NB4 (cell line): ENCODE measurements around the gene CYSRT1.

Experiments
- DNase-seq: peaks from one replicate; pipeline ENCODE4 v3.0.0; 2010; ENCODE audit warnings: low read depth
- H3K4me3 ChIP-seq: one replicate; pipeline ENCODE4 v1.5.1; 2011; ENCODE audit warnings: mild to moderate bottlenecking, low read depth, low read length, moderate library complexity
- MYC ChIP-seq: IDR thresholded peaks from 2 replicates; pipeline ENCODE4 v1.6.1; 2011; ENCODE audit warnings: low read depth, low read length
- POLR2A ChIP-seq: IDR thresholded peaks from 2 replicates; pipeline ENCODE4 v1.6.1; 2011; ENCODE audit warnings: mild to moderate bottlenecking; ENCODE audit not compliant: insufficient read length; ENCODE audit errors: extremely low read depth
- TF ChIP-seq, protein P1 (sequence below): IDR thresholded peaks from 2 replicates; pipeline ENCODE4 v1.6.1; 2011; ENCODE audit warnings: low read depth, low read length
- TF ChIP-seq, protein P2 (sequence below): IDR thresholded peaks from one replicate; pipeline ENCODE4 v1.5.1; 2012; ENCODE audit warnings: low read depth, low read length

The CYSRT1 gene

DNA sequence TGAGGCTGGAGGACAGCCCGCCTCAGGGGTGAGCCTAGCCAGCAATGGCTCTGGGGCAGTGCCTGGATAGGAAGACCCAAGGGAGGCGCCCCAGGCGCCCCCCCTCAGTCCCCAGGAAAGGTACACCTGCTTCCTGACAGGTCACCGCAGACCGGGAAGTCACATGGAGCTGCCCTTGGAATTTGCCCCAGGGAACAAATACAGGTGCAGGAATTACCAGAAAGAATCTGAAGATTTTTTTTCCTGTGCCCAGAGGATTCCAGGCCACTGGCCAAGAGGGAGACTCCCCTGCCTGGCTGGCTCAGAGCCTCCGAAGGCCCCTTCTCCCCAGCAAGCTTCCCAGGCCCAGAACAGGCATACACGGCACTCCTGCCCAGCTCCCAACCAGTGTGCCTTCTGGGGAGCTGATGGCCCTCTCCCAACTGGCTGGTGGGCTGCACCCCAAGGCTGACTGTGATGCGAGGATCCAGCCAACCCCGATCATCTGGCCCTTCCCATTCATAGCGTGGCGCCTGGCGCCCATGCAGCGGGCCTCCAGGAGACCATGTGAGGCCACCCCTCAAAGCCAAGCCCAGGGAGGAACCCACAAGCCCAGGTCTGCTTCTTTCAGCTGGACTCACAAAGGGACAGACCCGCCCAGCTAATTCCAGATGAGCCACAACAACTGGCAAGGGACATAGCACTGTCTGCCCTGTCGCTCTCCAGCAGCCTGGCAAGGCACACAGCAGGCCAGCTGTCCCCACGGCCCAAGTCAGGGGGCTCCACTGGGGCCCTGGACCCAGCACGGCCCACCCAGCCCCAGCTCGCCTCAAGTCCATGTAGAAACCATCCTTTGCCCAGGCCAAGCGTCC is 26.7 kb upstream of the CYSRT1 start:
- no peak overlapping the region for H3K4me3 ChIP-seq
- no peak for DNase-seq

DNA sequence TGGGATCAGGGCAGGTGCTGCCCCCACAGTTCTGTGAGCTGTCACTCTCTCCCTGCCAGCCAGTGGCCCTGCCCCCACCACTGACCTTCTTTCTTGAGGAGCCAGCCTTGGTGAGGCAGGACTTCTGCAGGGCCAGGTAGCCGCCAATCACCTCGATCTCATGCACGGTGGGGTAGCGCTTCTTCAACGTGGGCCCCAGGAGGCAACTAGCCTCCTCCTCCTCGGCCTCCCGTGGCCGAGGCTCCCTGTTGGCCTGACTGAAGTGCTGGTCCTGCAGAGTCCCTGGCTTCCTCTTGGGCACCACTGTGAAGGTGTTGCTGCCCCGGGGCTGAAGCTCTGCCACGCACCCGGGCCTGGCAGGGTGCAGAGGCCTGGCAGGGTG is 26.1 kb upstream of the CYSRT1 start:
- no peak overlapping the region for H3K4me3 ChIP-seq
- no peak for DNase-seq
- TF ChIP-seq, protein P1, sequence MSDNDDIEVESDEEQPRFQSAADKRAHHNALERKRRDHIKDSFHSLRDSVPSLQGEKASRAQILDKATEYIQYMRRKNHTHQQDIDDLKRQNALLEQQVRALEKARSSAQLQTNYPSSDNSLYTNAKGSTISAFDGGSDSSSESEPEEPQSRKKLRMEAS = no peak
- TF ChIP-seq MYC (no peak), POLR2A (no peak)
- TF ChIP-seq, protein P2, sequence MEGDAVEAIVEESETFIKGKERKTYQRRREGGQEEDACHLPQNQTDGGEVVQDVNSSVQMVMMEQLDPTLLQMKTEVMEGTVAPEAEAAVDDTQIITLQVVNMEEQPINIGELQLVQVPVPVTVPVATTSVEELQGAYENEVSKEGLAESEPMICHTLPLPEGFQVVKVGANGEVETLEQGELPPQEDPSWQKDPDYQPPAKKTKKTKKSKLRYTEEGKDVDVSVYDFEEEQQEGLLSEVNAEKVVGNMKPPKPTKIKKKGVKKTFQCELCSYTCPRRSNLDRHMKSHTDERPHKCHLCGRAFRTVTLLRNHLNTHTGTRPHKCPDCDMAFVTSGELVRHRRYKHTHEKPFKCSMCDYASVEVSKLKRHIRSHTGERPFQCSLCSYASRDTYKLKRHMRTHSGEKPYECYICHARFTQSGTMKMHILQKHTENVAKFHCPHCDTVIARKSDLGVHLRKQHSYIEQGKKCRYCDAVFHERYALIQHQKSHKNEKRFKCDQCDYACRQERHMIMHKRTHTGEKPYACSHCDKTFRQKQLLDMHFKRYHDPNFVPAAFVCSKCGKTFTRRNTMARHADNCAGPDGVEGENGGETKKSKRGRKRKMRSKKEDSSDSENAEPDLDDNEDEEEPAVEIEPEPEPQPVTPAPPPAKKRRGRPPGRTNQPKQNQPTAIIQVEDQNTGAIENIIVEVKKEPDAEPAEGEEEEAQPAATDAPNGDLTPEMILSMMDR = no peak

More for the DNA sequence above, 26.7 kb upstream of the CYSRT1 start:
- TF ChIP-seq POLR2A = no peak
- TF ChIP-seq MYC = no peak
- TF ChIP-seq, protein P2 = no peak
- TF ChIP-seq, protein P1 = no peak

DNA sequence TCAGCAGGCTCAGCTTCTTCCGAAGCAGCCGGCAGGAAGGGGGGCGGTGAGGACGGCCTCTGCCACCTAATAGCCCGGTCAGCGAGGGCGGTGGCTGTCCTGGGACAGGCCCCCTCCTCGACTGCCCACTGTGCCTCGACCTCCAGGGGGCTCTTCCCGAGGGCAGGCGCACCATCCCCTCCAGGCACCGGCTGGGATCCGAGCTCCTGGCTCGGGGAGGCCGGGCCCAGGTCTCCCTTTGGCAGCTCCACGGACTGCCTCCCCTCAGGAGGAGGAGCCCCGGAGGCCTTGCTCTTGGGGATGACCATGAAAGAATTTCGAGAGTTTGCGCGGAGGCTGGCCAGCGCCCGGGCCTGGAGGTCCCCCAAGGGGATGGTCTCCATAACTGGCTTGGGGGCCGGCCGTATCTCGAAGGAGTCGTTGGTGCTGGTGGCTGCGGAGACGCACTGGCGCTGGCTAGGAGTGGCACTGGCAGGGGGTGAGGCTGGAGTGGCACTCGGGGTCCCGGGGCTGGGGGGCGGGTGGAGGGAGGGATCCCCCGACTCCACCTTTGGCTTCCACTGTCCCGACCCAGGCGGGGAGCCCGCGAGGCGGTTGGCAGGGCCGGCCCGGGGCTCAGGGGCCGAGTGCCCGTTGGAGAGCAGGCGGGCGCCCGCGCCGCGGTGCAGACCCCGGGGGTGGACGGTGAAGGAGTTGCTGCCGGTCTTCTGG is 25.4 kb upstream of the CYSRT1 start:
- H3K4me3 ChIP-seq = no peak overlapping the region
- DNase-seq = no peak
- no peak for TF ChIP-seq MYC

DNA sequence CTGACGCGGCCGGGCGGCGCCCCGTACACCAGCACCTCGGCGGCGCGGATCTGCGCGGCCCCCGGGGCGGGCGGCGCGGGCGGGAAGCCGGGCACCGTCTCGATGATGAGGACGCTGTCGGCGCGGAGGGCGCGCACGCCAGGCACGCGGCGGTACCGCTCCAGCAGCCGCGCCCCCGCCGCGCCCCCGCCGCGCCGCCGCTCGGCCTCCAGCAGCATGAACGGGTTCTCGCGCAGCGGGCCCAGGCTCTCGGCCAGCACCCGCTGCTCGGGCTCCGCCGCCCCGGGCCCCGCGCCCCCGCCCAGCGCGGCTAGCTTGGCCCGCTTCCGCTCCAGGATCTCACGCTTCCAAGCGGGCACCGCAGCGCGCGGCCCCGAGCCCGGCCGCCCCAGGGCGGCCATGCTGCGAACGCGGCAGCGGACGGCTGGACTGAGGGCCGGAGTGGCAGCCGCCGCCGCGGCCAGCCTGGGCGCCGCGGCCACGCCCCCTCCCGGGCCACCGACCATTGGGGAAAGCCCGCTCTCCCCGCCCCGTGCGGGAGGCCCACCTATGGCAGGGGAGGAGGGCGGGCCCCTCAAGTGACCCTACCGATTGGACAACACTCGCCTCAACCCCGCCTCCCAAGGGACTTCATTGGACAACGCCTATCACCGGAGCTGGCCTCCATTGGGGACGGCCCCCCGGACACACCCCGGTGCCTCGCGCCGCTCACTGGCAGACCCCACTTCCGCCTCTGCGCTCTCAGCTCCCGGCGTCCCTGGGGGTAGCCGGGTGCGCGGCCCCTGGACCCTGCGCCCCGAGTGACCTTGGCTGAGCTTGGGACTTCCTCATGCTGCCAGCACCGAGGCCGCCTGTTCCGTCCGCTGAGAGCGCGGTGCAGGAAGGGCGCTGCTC is 24.4 kb upstream of the CYSRT1 start, which contains the start of gene TPRN:
Gene TPRN (minus strand): TSS at position 431 of the 894 bp plus-strand sequence. CDS start 30 bp downstream, at position 401.
- TF ChIP-seq, protein P2 = no peak
- TF ChIP-seq POLR2A (peak; percentile 80), MYC (peak; percentile 68; the same call in 1 of the 2 replicates)
- TF ChIP-seq, protein P1 = peak; percentile 41
- peak within 1 kb of the TSS; percentile 57 for H3K4me3 ChIP-seq

DNA sequence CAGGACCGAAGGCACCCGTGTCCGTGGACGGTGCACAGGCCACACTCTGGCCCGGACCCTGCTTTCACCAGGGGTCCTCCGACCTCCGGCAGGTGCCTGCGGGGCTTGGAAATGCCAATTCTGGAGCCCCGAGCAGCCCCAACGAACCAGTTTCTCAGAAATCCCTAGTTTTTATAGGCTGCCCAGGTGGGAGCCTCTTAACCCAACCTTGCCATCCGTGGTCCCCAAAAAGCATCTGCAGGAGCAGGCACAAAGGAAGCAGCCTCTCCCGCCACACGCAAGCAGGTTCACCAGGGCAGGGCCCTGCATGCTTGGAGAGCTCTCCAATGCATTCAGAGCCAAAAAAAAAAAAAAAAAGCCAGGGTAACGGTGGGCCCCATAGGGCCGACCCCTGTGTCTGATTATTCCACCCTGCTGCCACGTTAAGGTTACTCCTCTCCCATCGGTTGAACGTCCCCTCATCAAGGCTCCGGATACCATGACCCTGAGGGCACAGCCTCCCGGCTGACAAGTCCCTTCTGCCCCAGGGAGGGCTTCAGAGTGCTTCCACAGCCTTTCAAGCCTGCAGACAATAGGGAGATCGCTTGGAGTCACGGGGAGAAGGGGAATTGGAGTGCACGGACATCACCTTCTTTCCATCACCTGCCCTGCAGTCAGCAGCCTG is 23.6 kb upstream of the CYSRT1 start:
- no peak for DNase-seq
- TF ChIP-seq MYC = no peak
- TF ChIP-seq, protein P1 = no peak
- TF ChIP-seq POLR2A = no peak
- TF ChIP-seq, protein P2 = no peak
- H3K4me3 ChIP-seq = peak overlapping the region; percentile 57

More for the DNA sequence above, 24.4 kb upstream of the CYSRT1 start, which contains the start of gene TPRN:
- DNase-seq = peak; percentile 100
